IMR-90 (cell line): ENCODE measurements around the gene RPA3. TPM values are rescaled to one million over a fixed set of nuclear protein-coding genes. Genes with fewer than 3 reads are reported as not detected.

Source experiments
- ATAC-seq: fragments of 200-7000 bp; cut with Tn5 transposase; 2 replicates; pipeline ENCODE4 v1.9.1; 2020; ENCODE audit warnings: low read depth, mild to moderate bottlenecking, moderate library complexity
- BruUV-seq: library from RNA; stranded (reverse); fragments of 400-500 nt; replicated peaks from 2 replicates; lab custom pipeline; 2021; lab: Mats Ljungman, UMichigan
- CTCF ChIA-PET: fragments of 300-600 bp; formaldehyde crosslinking; extraction: SDS; loops from one replicate; lab custom pipeline; 2021; ENCODE audit warnings: antibody characterized with exemption; lab: Yijun Ruan, JAX
- POLR2A ChIA-PET: fragments of 300-600 bp; sonication (Branson Sonifier 250); formaldehyde crosslinking; loops from one replicate; lab custom pipeline; 2022; ENCODE audit warnings: antibody characterized with exemption; ENCODE audit not compliant: unreplicated experiment; lab: Charles Lee
- DNase-seq: peaks from one replicate; pipeline ENCODE4 v3.0.0; 2013
- H2AFZ ChIP-seq: replicated peaks from 2 replicates; pipeline ENCODE3; 2013; ENCODE audit warnings: low read length, mild to moderate bottlenecking; ENCODE audit not compliant: poor library complexity
- H2AK5ac ChIP-seq: 2 replicates; pipeline ENCODE4 v1.6.1; 2013; ENCODE audit warnings: low read depth, low read length, inconsistent platforms
- H2AK9ac ChIP-seq: replicated peaks from 2 replicates; pipeline ENCODE3; 2013; ENCODE audit warnings: mild to moderate bottlenecking, low read depth, low read length, moderate library complexity; ENCODE audit not compliant: poor library complexity
- H2BK120ac ChIP-seq: 2 replicates; pipeline ENCODE4 v1.6.1; 2013; ENCODE audit warnings: low read depth, low read length, inconsistent platforms
- H2BK15ac ChIP-seq: 3 replicates; pipeline ENCODE4 v1.6.1; 2013; ENCODE audit warnings: low read depth, low read length, inconsistent platforms
- H2BK20ac ChIP-seq: 2 replicates; pipeline ENCODE4 v1.6.1; 2013; ENCODE audit warnings: low read depth, mild to moderate bottlenecking, inconsistent platforms, low read length, moderate library complexity
- H2BK5ac ChIP-seq: 2 replicates; pipeline ENCODE4 v1.6.1; 2013; ENCODE audit warnings: mild to moderate bottlenecking, low read depth, low read length, inconsistent platforms; ENCODE audit not compliant: poor library complexity, severe bottlenecking
- H3K14ac ChIP-seq: replicated peaks from 2 replicates; pipeline ENCODE4 v1.6.1; 2013; ENCODE audit warnings: low read depth, low read length, inconsistent platforms
- H3K18ac ChIP-seq: 2 replicates; pipeline ENCODE4 v1.6.1; 2013; ENCODE audit warnings: low read depth, low read length, control low read depth
- H3K23ac ChIP-seq: 2 replicates; pipeline ENCODE4 v1.6.1; 2013; ENCODE audit warnings: low read depth, low read length, inconsistent platforms
- H3K27ac ChIP-seq: 2 replicates; pipeline ENCODE4 v1.5.1; 2013; ENCODE audit warnings: mild to moderate bottlenecking, control low read depth, low read length; ENCODE audit not compliant: insufficient read depth
- H3K27me3 ChIP-seq: 2 replicates; pipeline ENCODE4 v1.6.1; 2013; ENCODE audit warnings: low read length; ENCODE audit not compliant: control insufficient read depth, insufficient read depth
- H3K36me3 ChIP-seq: 2 replicates; pipeline ENCODE4 v1.6.1; 2013; ENCODE audit warnings: low read length, mixed read lengths; ENCODE audit not compliant: control insufficient read depth, insufficient read depth
- H3K4ac ChIP-seq: 2 replicates; pipeline ENCODE4 v1.6.1; 2013; ENCODE audit warnings: low read depth, low read length, inconsistent platforms
- H3K4me1 ChIP-seq: 2 replicates; pipeline ENCODE4 v1.6.1; 2013; ENCODE audit warnings: low read length, mixed read lengths; ENCODE audit not compliant: control insufficient read depth, insufficient read depth
- H3K4me2 ChIP-seq: 2 replicates; pipeline ENCODE4 v1.6.1; 2013; ENCODE audit warnings: low read depth, mild to moderate bottlenecking, control low read depth, low read length, moderate library complexity
- H3K4me3 ChIP-seq: 2 replicates; pipeline ENCODE4 v1.5.1; 2013; ENCODE audit warnings: low read depth, mild to moderate bottlenecking, control low read depth, low read length, moderate library complexity; ENCODE audit not compliant: insufficient read depth
- H3K56ac ChIP-seq: 2 replicates; pipeline ENCODE4 v1.6.1; 2013; ENCODE audit warnings: low read length, inconsistent platforms; ENCODE audit not compliant: insufficient read depth; ENCODE audit errors: extremely low read depth
- H3K79me1 ChIP-seq, 2 experiments: 2 replicates each; pipeline ENCODE4 v1.6.1; 2013; ENCODE audit warnings: low read length in 2 of 2, inconsistent platforms in 1 of 2, low read depth in 1 of 2
- H3K9ac ChIP-seq: 2 replicates; pipeline ENCODE4 v1.6.1; 2013; ENCODE audit warnings: low read depth, low read length, control low read depth
- H3K9me1 ChIP-seq: 2 replicates; pipeline ENCODE4 v1.6.1; 2013; ENCODE audit warnings: low read length, inconsistent platforms; ENCODE audit not compliant: insufficient read depth
- H3K9me3 ChIP-seq: 2 replicates; pipeline ENCODE4 v1.6.1; 2013; ENCODE audit warnings: low read length; ENCODE audit not compliant: control insufficient read depth, insufficient read depth
- H4K20me1 ChIP-seq: 2 replicates; pipeline ENCODE4 v1.6.1; 2013; ENCODE audit warnings: low read length, inconsistent platforms; ENCODE audit not compliant: insufficient read depth
- H4K5ac ChIP-seq: 2 replicates; pipeline ENCODE4 v1.6.1; 2013; ENCODE audit warnings: mild to moderate bottlenecking, low read depth, low read length, control low read depth
- H4K8ac ChIP-seq, 2 experiments: 2 replicates each; pipeline ENCODE4 v1.6.1; 2013; ENCODE audit warnings: low read depth in 2 of 2, low read length in 2 of 2, control low read depth in 1 of 2, inconsistent platforms in 1 of 2
- H4K91ac ChIP-seq: 2 replicates; pipeline ENCODE4 v1.6.1; 2013; ENCODE audit warnings: low read depth, low read length, inconsistent platforms; ENCODE audit not compliant: insufficient read depth
- BHLHE40 ChIP-seq: fragments of 150-350 bp; IDR thresholded peaks from 2 replicates; pipeline ENCODE4 v1.6.1; 2016; ENCODE audit warnings: mild to moderate bottlenecking, low read depth, low read length
- MAFK ChIP-seq: IDR thresholded peaks from 2 replicates; pipeline ENCODE4 v1.6.1; 2012; ENCODE audit warnings: low read depth, low read length, improper control_type of control experiment
- MAZ ChIP-seq: IDR thresholded peaks from 2 replicates; pipeline ENCODE4 v1.6.1; 2012; ENCODE audit warnings: low read depth, mild to moderate bottlenecking, low read length, improper control_type of control experiment, moderate library complexity, borderline replicate concordance
- NFE2L2 ChIP-seq: fragments of 150-350 bp; IDR thresholded peaks from 2 replicates; pipeline ENCODE4 v1.6.1; 2016; ENCODE audit warnings: low read depth, mild to moderate bottlenecking, low read length
- RAD21 ChIP-seq: IDR thresholded peaks from 2 replicates; pipeline ENCODE4 v1.6.1; 2012; ENCODE audit warnings: low read length, improper control_type of control experiment
- RCOR1 ChIP-seq: IDR thresholded peaks from 2 replicates; pipeline ENCODE4 v1.6.1; 2012; ENCODE audit warnings: mild to moderate bottlenecking, low read length, improper control_type of control experiment; ENCODE audit not compliant: insufficient replicate concordance
- WGBS, 2 experiments: methylation state at CpG; one replicate each; pipeline versions ENCODE4 v1.1.5 to v1.1.7; 2013; ENCODE audit warnings: missing lambda C conversion rate in 2 of 2; ENCODE audit not compliant: insufficient read length in 1 of 2; ENCODE audit errors: extremely low coverage in 2 of 2; 5-methylcytosine and 5-hydroxymethylcytosine counted together
- dilution Hi-C: fragments of 300-500 bp; cut with HindIII; formaldehyde crosslinking; loops from one replicate; pipeline ENCODE4 v1.14.3; 2018; ENCODE audit warnings: low sequenced_read_pairs; ENCODE audit not compliant: unreplicated experiment
- in situ Hi-C: fragments of 300-500 bp; cut with MboI; formaldehyde crosslinking; loops from 3 replicates; pipeline ENCODE4 v1.14.3; 2019; ENCODE audit warnings: low sequenced_read_pairs, inconsistent platforms, mixed read lengths
- intact Hi-C: fragments of 100-400 bp; cut with micrococcal nuclease; formaldehyde crosslinking; loops from 2 replicates; pipeline ENCODE4 v1.10.0; 2022
- polyA plus RNA-seq, 3 experiments: library from polyadenylated mRNA; depleted of rRNA; stranded (reverse); fragments of >200 nt; gene quantifications; 2 replicates each; pipeline ENCODE4 v1.2.3, GENCODE V29; 2012; ENCODE audit warnings: low replicate concordance in 1 of 3
- total RNA-seq: library from RNA; depleted of rRNA; stranded (reverse); fragments of >200 nt; gene quantifications from 2 replicates; pipeline ENCODE4 v1.2.3, GENCODE V29; 2012

RPA3 gene
- total and polyA plus RNA-seq, 2 of the 4 experiments (the other 2 are of a cell fraction), result 12.7 to 21.1 TPM

- intact Hi-C loops, result no loop called here
- no TSS peak for BruUV-seq
These were observed 13.5 kb downstream of the RPA3 start for GRCh38 chr7:7704867-7705266.

More at GRCh38 chr7:7704867-7705266, 13.5 kb downstream of the RPA3 start:
- no peak overlapping the region for H2AK5ac ChIP-seq
- no peak overlapping the region for H2BK20ac ChIP-seq
- no peaks in the 10 kb centered on the region for H3K27me3 ChIP-seq
- H2BK120ac ChIP-seq, result no peak overlapping the region
- H2BK15ac ChIP-seq, result no peak overlapping the region
- no peak for DNase-seq
- no peak overlapping the region for H3K4me3 ChIP-seq
- H2AK9ac ChIP-seq, result no peak overlapping the region
- WGBS, 2 experiments, result no CpG with 5 or more reads among the region's 4 CpGs
- H3K56ac ChIP-seq, result no peak overlapping the region
- H3K14ac ChIP-seq, result no peak overlapping the region
- no peak overlapping the region for H3K4me2 ChIP-seq
- H2AFZ ChIP-seq, result no peak overlapping the region
- no peaks in the 10 kb centered on the region for H3K36me3 ChIP-seq
- H3K9me1 ChIP-seq, result no peaks in the 10 kb centered on the region; the same call in 1 of the 2 replicates
- no peaks in the 10 kb centered on the region for H3K4me1 ChIP-seq
- H3K27ac ChIP-seq, result no peak overlapping the region
- ATAC-seq, result no peak
- H3K9ac ChIP-seq, result no peak overlapping the region
- H3K18ac ChIP-seq, result no peak overlapping the region
- no peak overlapping the region for H4K91ac ChIP-seq
- no peak overlapping the region for H4K5ac ChIP-seq
- no peak overlapping the region for H3K23ac ChIP-seq
- no peak overlapping the region for H4K8ac ChIP-seq
- ChIA-PET POLR2A (interaction anchor here (1.0 kb wide), 1 partner anchor 11 kb away, joined by 3 read pairs; no protein-coding TSS in a partner anchor), CTCF (no interaction called here)
- TF ChIP-seq RAD21, result no peak
- no peak for TF ChIP-seq NFE2L2
- TF ChIP-seq MAZ, result no peak
- no peak for TF ChIP-seq BHLHE40
- TF ChIP-seq RCOR1, result no peak
- no peak for TF ChIP-seq MAFK
- H3K9me3 ChIP-seq, result peaks cover 6% of the 10 kb centered on the region; the same call in 1 of the 2 replicates
- no peaks in the 10 kb centered on the region for H4K20me1 ChIP-seq
- in situ Hi-C loops (no loop called here), dilution Hi-C loops (no loop called here)
- peaks cover 0 to 2% of the 10 kb centered on the region in 2 experiments; a peak in 2 of 4 replicates for H3K79me1 ChIP-seq
- H3K4ac ChIP-seq, result no peak overlapping the region
- H2BK5ac ChIP-seq, result no peak overlapping the region
